Nephron progenitor cell (in vitro differentiated cells): ENCODE results near the gene NKX1-2.
A peak's percentile ranks its signal among the peaks of the same experiment; 100 is the strongest.

Source experiments
- DNase-seq: peaks from one replicate; pipeline ENCODE4 v3.0.0; 2021
- H3K27ac Mint-ChIP-seq: 2 replicates; pipeline ENCODE4 v1.8.0; 2021; ENCODE audit warnings: mild to moderate bottlenecking, moderate library complexity, mixed read lengths
- H3K27me3 Mint-ChIP-seq: 2 replicates; pipeline ENCODE4 v1.8.0; 2021; ENCODE audit warnings: mild to moderate bottlenecking, low read depth, mixed read lengths; ENCODE audit not compliant: poor library complexity
- H3K36me3 Mint-ChIP-seq: 2 replicates; pipeline ENCODE4 v1.8.0; 2021; ENCODE audit warnings: low read depth, mixed read lengths
- H3K4me1 Mint-ChIP-seq: 2 replicates; pipeline ENCODE4 v1.8.0; 2021; ENCODE audit warnings: mixed read lengths
- H3K4me3 Mint-ChIP-seq: 2 replicates; pipeline ENCODE4 v1.8.0; 2021; ENCODE audit warnings: mild to moderate bottlenecking, moderate library complexity, mixed read lengths
- H3K9me3 Mint-ChIP-seq: 2 replicates; pipeline ENCODE4 v1.8.0; 2021; ENCODE audit warnings: mild to moderate bottlenecking, moderate library complexity, mixed read lengths
- CTCF ChIP-seq: fragments of 200-600 bp; sonication (generic); IDR thresholded peaks from 2 replicates; pipeline ENCODE4 v1.5.0; 2021; ENCODE audit warnings: antibody characterized with exemption

NKX1-2 gene

DNA sequence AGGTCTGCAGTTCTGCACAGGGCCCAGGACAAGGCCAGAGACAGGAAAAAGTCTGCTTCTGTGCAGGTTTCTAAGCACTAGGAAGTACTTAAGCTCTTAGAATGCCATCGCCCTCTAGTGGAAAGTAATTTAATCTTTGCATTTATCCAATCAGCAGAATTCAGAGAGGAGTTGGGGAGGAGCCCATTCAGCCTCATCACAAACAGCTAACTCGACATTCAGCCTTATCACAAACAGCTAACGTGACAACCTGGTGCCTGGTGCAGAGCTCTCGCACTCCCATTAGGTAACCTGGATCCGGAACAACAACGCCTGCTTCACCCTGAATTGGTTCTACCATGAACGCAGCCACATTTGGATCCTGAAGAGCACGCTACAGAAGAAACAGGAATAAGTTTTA lies 46.3 kb downstream of the NKX1-2 start:
- H3K27ac Mint-ChIP-seq = no peak overlapping the region
- H3K4me1 Mint-ChIP-seq = peaks cover 10% of the 10 kb centered on the region
- H3K36me3 Mint-ChIP-seq = peaks cover 62% of the 10 kb centered on the region
- no peak overlapping the region for H3K4me3 Mint-ChIP-seq
- TF ChIP-seq CTCF = peak; percentile 61
- peak; percentile 44 for DNase-seq
- H3K27me3 Mint-ChIP-seq = no peaks in the 10 kb centered on the region
- no peaks in the 10 kb centered on the region for H3K9me3 Mint-ChIP-seq

GRCh38 chr10:124402273-124402672 lies 47.6 kb downstream of the NKX1-2 start:
- no peak overlapping the region for H3K4me3 Mint-ChIP-seq
- TF ChIP-seq CTCF = no peak
- peaks cover 10% of the 10 kb centered on the region for H3K4me1 Mint-ChIP-seq
- DNase-seq = no peak
- H3K27me3 Mint-ChIP-seq = no peaks in the 10 kb centered on the region
- H3K36me3 Mint-ChIP-seq = peaks cover 54% of the 10 kb centered on the region
- H3K9me3 Mint-ChIP-seq = no peaks in the 10 kb centered on the region
- H3K27ac Mint-ChIP-seq = no peak overlapping the region

DNA sequence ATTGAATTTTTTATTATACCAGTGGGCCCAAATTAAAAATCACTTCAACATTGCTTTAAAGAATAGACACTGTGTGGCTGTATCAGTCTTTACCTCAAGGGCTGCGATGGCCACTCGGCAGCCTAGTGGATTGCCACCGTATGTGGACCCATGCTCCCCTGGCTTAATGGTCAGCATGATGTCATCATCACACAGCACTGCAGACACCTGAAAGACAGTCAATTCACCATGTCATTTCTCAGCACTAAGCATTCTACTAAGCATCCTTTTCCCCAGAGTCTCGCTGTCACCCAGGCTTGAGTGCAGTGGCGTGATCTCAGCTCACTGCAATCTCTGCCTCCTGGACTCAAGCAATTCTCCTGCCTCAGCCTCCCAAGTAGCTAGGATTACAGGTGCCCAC lies 48.2 kb downstream of the NKX1-2 start:
- Mint-ChIP-seq H3K27ac (no peak overlapping the region), H3K4me3 (no peak overlapping the region), H3K9me3 (no peaks in the 10 kb centered on the region), H3K4me1 (peaks cover 10% of the 10 kb centered on the region), H3K27me3 (no peaks in the 10 kb centered on the region), H3K36me3 (peaks cover 47% of the 10 kb centered on the region)
- TF ChIP-seq CTCF = no peak
- no peak for DNase-seq
